Measurements from ENCODE around the gene CHD9NB. TPM values are rescaled to one million over a fixed set of nuclear protein-coding genes. Genes with fewer than 3 reads are reported as not detected.
A peak's percentile ranks its signal among the peaks of the same experiment; 100 is the strongest.

The CHD9NB gene
- total and polyA plus RNA-seq, 2 of the 4 experiments (the other 2 are of a cell fraction) = 0.94 to 1.1 TPM

- TF ChIP-seq BHLHE40 (IDR thresholded peaks at IDR 0.05; ENCODE audit: low read depth, low read length) (no peak), FOS (IDR thresholded peaks at IDR 0.05; ENCODE audit: low read depth, low read length) (peak; percentile 58), CEBPB (IDR thresholded peaks at IDR 0.05; ENCODE audit: low read depth, low read length) (peak; percentile 44; the same call in 1 of the 2 replicates)
These were observed 46.0 kb upstream of the CHD9NB start (continued) for GRCh38 chr16:53098526-53099317.

- H3K4ac ChIP-seq (ENCODE audit: low read depth, low read length) = no peak overlapping the region
- H2BK20ac ChIP-seq (ENCODE audit: low read depth, low read length) = no peak overlapping the region
- H3K4me2 ChIP-seq (ENCODE audit: low read depth, low read length) = no peak overlapping the region
- H2AK9ac ChIP-seq (replicated peaks; ENCODE audit: low read depth, low read length, poor library complexity) = no peak overlapping the region
- H3K27me3 ChIP-seq (ENCODE audit: control insufficient read depth, insufficient read depth, low read length) = no peaks in the 10 kb centered on the region
- intact Hi-C loops (cut with micrococcal nuclease) = no loop called here
- H4K5ac ChIP-seq (ENCODE audit: low read depth, low read length) = no peak overlapping the region
- no peak for ATAC-seq (ENCODE audit: low read depth)
- no peak overlapping the region for H3K14ac ChIP-seq (replicated peaks; ENCODE audit: low read depth, low read length)
- in situ Hi-C loops (cut with MboI; ENCODE audit: low sequenced_read_pairs) = no loop called here
- H4K20me1 ChIP-seq (ENCODE audit: insufficient read depth, low read length) = peaks cover 9% of the 10 kb centered on the region
- ChIA-PET CTCF (no interaction called here), POLR2A (ENCODE audit: unreplicated experiment) (no interaction called here)
- no peak overlapping the region for H4K91ac ChIP-seq (ENCODE audit: insufficient read depth, low read depth, low read length)
- H4K8ac ChIP-seq (ENCODE audit: low read depth in 2 of 2, low read length in 2 of 2) = no peak overlapping the region
- no peak overlapping the region for H2BK15ac ChIP-seq (ENCODE audit: low read depth, low read length)
- no peak overlapping the region for H3K23ac ChIP-seq (ENCODE audit: low read depth, low read length)
- H3K4me3 ChIP-seq (ENCODE audit: insufficient read depth, low read depth, low read length) = no peak overlapping the region
- H3K36me3 ChIP-seq (ENCODE audit: control insufficient read depth, insufficient read depth, low read length) = no peaks in the 10 kb centered on the region
- WGBS, 2 experiments (ENCODE audit: extremely low coverage in 2 of 2, insufficient read length in 1 of 2) = 100% methylated on average over 1 of the region's 4 CpGs; no CpG with 5 or more reads in 1 of the 2 experiments
- peaks cover 9% of the 10 kb centered on the region for H3K9me1 ChIP-seq (ENCODE audit: insufficient read depth, low read length)
- no peak overlapping the region for H3K9ac ChIP-seq (ENCODE audit: low read depth, low read length)
- H3K9me3 ChIP-seq (ENCODE audit: control insufficient read depth, insufficient read depth, low read length) = no peaks in the 10 kb centered on the region
- H2BK120ac ChIP-seq (ENCODE audit: low read depth, low read length) = no peak overlapping the region
- H2BK5ac ChIP-seq (ENCODE audit: low read depth, low read length, poor library complexity, severe bottlenecking) = no peak overlapping the region
- no TSS peak for BruUV-seq (replicated peaks)
- H3K79me1 ChIP-seq (ENCODE audit: low read depth in 1 of 2, low read length in 2 of 2) = peaks cover 17 to 67% of the 10 kb centered on the region in 2 experiments; a peak in 3 of 4 replicates
- no peak for DNase-seq
- H3K18ac ChIP-seq (ENCODE audit: low read depth, low read length) = no peak overlapping the region
- peaks cover 13% of the 10 kb centered on the region for H3K4me1 ChIP-seq (ENCODE audit: control insufficient read depth, insufficient read depth, low read length)
- dilution Hi-C loops (cut with HindIII; ENCODE audit: low sequenced_read_pairs, unreplicated experiment) = no loop called here
- no peak overlapping the region for H3K56ac ChIP-seq (ENCODE audit: extremely low read depth, insufficient read depth, low read length)
- no peak overlapping the region for H3K27ac ChIP-seq (ENCODE audit: insufficient read depth, low read length)
- no peak overlapping the region for H2AK5ac ChIP-seq (ENCODE audit: low read depth, low read length)
- no peak overlapping the region for H2AFZ ChIP-seq (replicated peaks; ENCODE audit: low read length, poor library complexity)
- TF ChIP-seq RAD21 (IDR thresholded peaks at IDR 0.05; ENCODE audit: low read length) = no peak
- no peak for TF ChIP-seq MXI1 (IDR thresholded peaks at IDR 0.05; ENCODE audit: borderline replicate concordance, low read depth, low read length)
- no peak for TF ChIP-seq NFE2L2 (IDR thresholded peaks at IDR 0.05; ENCODE audit: low read depth, low read length)
- TF ChIP-seq MAFK (IDR thresholded peaks at IDR 0.05; ENCODE audit: low read depth, low read length) = no peak
- TF ChIP-seq CEBPB (IDR thresholded peaks at IDR 0.05; ENCODE audit: low read depth, low read length) = no peak
- TF ChIP-seq FOS (IDR thresholded peaks at IDR 0.05; ENCODE audit: low read depth, low read length) = no peak
- TF ChIP-seq, protein P1, sequence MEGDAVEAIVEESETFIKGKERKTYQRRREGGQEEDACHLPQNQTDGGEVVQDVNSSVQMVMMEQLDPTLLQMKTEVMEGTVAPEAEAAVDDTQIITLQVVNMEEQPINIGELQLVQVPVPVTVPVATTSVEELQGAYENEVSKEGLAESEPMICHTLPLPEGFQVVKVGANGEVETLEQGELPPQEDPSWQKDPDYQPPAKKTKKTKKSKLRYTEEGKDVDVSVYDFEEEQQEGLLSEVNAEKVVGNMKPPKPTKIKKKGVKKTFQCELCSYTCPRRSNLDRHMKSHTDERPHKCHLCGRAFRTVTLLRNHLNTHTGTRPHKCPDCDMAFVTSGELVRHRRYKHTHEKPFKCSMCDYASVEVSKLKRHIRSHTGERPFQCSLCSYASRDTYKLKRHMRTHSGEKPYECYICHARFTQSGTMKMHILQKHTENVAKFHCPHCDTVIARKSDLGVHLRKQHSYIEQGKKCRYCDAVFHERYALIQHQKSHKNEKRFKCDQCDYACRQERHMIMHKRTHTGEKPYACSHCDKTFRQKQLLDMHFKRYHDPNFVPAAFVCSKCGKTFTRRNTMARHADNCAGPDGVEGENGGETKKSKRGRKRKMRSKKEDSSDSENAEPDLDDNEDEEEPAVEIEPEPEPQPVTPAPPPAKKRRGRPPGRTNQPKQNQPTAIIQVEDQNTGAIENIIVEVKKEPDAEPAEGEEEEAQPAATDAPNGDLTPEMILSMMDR (conservative IDR thresholded peaks at IDR 0.05; ENCODE audit: low read depth, low read length) = no peak
- TF ChIP-seq, protein P2, sequence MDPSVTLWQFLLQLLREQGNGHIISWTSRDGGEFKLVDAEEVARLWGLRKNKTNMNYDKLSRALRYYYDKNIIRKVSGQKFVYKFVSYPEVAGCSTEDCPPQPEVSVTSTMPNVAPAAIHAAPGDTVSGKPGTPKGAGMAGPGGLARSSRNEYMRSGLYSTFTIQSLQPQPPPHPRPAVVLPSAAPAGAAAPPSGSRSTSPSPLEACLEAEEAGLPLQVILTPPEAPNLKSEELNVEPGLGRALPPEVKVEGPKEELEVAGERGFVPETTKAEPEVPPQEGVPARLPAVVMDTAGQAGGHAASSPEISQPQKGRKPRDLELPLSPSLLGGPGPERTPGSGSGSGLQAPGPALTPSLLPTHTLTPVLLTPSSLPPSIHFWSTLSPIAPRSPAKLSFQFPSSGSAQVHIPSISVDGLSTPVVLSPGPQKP (IDR thresholded peaks at IDR 0.05; ENCODE audit: borderline replicate concordance, low read depth, low read length) = no peak
- TF ChIP-seq, protein P3, sequence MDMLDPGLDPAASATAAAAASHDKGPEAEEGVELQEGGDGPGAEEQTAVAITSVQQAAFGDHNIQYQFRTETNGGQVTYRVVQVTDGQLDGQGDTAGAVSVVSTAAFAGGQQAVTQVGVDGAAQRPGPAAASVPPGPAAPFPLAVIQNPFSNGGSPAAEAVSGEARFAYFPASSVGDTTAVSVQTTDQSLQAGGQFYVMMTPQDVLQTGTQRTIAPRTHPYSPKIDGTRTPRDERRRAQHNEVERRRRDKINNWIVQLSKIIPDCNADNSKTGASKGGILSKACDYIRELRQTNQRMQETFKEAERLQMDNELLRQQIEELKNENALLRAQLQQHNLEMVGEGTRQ (IDR thresholded peaks at IDR 0.05; ENCODE audit: low read depth, low read length) = no peak
- no peak for TF ChIP-seq RFX5 (IDR thresholded peaks at IDR 0.05; ENCODE audit: low read depth, low read length)
- no peak for TF ChIP-seq BHLHE40 (IDR thresholded peaks at IDR 0.05; ENCODE audit: low read depth, low read length)
- no peak for TF ChIP-seq RCOR1 (IDR thresholded peaks at IDR 0.05; ENCODE audit: insufficient replicate concordance, low read length)
These were observed 44.5 kb upstream of the CHD9NB start for GRCh38 chr16:53097190-53097589.

Measured in IMR-90 (cell line).